Osteocyte (in vitro differentiated cells): ENCODE results near the gene PIP4K2C. TPM values are rescaled to one million over a fixed set of nuclear protein-coding genes. Genes with fewer than 3 reads are reported as not detected.
"Not testable (repeated sequence)": the region's sequence is repeated elsewhere in the genome, so short reads cannot be mapped to it uniquely, and the experiment has no call there.

Source experiments
- DNase-seq: peaks from one replicate; pipeline ENCODE4 v3.0.0; 2021; ENCODE audit warnings: mixed read lengths; ENCODE audit not compliant: unreplicated experiment; ENCODE audit errors: extremely low spot score
- H3K27ac Mint-ChIP-seq: one replicate; pipeline ENCODE4 v1.8.0; 2021; ENCODE audit warnings: mild to moderate bottlenecking, mixed read lengths; ENCODE audit not compliant: unreplicated experiment
- H3K27me3 Mint-ChIP-seq: one replicate; pipeline ENCODE4 v1.8.0; 2021; ENCODE audit warnings: mixed read lengths; ENCODE audit not compliant: unreplicated experiment
- H3K36me3 Mint-ChIP-seq: one replicate; pipeline ENCODE4 v1.8.0; 2021; ENCODE audit warnings: mixed read lengths; ENCODE audit not compliant: unreplicated experiment
- H3K4me1 Mint-ChIP-seq: one replicate; pipeline ENCODE4 v1.8.0; 2021; ENCODE audit warnings: mixed read lengths; ENCODE audit not compliant: unreplicated experiment
- H3K4me3 Mint-ChIP-seq: one replicate; pipeline ENCODE4 v1.8.0; 2021; ENCODE audit warnings: mild to moderate bottlenecking, moderate library complexity, mixed read lengths; ENCODE audit not compliant: unreplicated experiment
- H3K9me3 Mint-ChIP-seq: one replicate; pipeline ENCODE4 v1.8.0; 2021; ENCODE audit warnings: mixed read lengths; ENCODE audit not compliant: unreplicated experiment
- total RNA-seq: library from RNA; stranded (reverse); gene quantifications from 2 replicates; pipeline ENCODE4 v1.2.1, GENCODE V29; 2021
- TF ChIP-seq, protein P1 (sequence below): fragments of 200-600 bp; sonication (generic); IDR thresholded peaks from 2 replicates; pipeline ENCODE4 v1.5.0; 2021; ENCODE audit warnings: antibody characterized with exemption, mild to moderate bottlenecking, moderate library complexity

Gene PIP4K2C
- total RNA-seq, 1 donor from 2014 or later, result 30.4 TPM

DNA sequence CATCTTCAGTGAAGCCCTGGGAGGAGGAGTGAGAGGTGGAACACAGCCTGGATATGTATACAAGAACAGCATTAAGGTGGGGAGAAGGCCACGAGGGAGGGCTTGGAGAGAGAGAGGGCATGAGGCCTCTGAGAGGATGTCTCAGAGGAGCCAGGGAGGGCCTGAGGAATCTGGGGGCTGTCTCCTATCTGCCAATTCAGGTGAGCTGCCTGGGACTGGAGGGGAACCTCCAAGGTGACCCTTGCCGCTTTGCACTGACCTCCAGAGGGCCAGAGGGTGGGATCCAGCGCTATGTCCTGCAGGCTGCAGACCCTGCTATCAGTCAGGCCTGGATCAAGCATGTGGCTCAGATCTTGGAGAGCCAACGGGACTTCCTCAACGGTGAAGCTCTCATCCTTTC, 24.6 kb downstream of the PIP4K2C start:
- DNase-seq, result no peak
- H3K9me3 Mint-ChIP-seq, result no peaks in the 10 kb centered on the region
- H3K36me3 Mint-ChIP-seq, result peaks cover 29% of the 10 kb centered on the region
- H3K4me3 Mint-ChIP-seq, result no peak overlapping the region
- TF ChIP-seq, protein P1, sequence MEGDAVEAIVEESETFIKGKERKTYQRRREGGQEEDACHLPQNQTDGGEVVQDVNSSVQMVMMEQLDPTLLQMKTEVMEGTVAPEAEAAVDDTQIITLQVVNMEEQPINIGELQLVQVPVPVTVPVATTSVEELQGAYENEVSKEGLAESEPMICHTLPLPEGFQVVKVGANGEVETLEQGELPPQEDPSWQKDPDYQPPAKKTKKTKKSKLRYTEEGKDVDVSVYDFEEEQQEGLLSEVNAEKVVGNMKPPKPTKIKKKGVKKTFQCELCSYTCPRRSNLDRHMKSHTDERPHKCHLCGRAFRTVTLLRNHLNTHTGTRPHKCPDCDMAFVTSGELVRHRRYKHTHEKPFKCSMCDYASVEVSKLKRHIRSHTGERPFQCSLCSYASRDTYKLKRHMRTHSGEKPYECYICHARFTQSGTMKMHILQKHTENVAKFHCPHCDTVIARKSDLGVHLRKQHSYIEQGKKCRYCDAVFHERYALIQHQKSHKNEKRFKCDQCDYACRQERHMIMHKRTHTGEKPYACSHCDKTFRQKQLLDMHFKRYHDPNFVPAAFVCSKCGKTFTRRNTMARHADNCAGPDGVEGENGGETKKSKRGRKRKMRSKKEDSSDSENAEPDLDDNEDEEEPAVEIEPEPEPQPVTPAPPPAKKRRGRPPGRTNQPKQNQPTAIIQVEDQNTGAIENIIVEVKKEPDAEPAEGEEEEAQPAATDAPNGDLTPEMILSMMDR, result no peak
- peaks cover 17% of the 10 kb centered on the region for H3K4me1 Mint-ChIP-seq
- H3K27ac Mint-ChIP-seq, result no peak overlapping the region
- peaks cover 18% of the 10 kb centered on the region for H3K27me3 Mint-ChIP-seq

DNA sequence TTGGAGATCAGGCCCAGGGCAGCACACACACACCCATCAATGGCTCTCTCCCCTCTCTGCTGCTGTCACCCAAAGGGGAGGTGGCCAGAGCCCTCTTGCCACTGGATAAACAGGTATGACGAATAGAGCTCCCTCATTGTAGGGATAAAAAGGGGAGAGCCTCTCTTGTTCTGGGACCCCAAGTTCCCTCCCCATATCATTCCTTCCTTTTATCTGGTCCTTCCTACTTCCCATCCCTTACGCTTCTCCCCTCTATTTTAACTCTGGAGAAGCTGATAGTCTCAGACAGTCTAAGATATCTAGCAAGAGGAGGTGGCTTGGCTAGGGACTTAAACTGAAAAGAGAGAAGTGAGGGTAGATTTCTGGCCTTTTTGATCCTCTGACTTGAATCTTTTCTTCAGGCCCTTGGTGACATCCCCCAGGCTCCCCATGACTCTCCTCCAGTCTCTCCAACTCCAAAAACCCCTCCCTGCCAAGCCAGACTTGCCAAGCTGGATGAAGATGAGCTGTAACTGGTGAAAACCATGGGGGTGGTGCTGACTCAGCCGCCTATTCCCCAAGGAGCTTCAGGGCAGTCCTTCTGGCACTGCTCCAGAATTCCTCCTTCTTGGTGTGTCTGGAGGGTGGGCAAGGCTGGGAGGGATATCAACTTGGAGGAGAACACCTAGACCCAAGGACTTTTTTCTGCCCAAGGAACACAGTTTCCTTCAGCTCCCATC, 25.6 kb downstream of the PIP4K2C start:
- Mint-ChIP-seq H3K9me3 (no peaks in the 10 kb centered on the region), H3K27ac (no peak overlapping the region), H3K36me3 (peaks cover 29% of the 10 kb centered on the region), H3K27me3 (peaks cover 27% of the 10 kb centered on the region), H3K4me1 (peaks cover 22% of the 10 kb centered on the region), H3K4me3 (no peak overlapping the region)
- DNase-seq, result no peak
- TF ChIP-seq, protein P1, result no peak

DNA sequence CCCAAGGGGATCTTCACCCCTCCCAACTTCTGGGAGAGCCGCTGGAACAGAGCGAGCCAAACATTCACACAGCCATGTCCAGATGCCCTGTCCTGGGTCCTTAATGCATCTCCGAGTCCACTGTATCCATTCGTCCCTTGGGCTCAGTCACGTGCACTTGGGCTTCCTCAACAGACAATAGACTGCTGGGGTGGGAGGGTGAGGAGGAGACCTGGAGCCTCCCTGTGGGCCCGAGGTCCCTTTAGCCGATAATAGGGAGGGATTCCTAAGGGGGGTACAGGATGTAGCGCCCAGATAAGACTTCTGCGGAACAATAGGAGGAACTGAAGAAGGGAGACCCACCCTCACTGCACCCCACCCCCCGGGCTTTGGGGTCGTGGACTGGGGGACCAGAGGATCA, 26.9 kb downstream of the PIP4K2C start:
- no peak overlapping the region for H3K4me3 Mint-ChIP-seq
- H3K36me3 Mint-ChIP-seq, result peaks cover 29% of the 10 kb centered on the region
- no peaks in the 10 kb centered on the region for H3K9me3 Mint-ChIP-seq
- no peak for DNase-seq
- peaks cover 23% of the 10 kb centered on the region for H3K4me1 Mint-ChIP-seq
- peaks cover 41% of the 10 kb centered on the region for H3K27me3 Mint-ChIP-seq
- TF ChIP-seq, protein P1, result no peak
- H3K27ac Mint-ChIP-seq, result no peak overlapping the region

DNA sequence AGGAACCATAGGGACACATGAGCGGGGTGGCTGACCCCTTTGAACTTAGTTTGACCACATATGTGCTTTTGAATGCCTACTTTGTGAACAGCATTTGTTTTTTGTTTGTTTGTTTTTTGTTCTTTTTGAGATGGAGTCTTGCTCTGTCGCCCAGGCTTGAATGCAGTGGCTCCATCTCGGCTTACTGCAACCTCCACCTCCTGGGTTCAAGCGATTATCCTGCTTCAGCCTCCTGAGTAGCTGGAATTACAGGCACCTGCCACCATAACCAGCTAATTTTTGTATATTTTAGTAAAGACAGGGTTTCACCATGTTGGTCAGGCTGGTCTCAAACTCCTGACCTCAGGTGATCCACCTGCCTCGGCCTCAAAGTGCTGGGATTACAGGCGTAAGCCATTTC, 27.4 kb downstream of the PIP4K2C start:
- not testable (repeated sequence) for H3K4me3 Mint-ChIP-seq, H3K9me3 Mint-ChIP-seq, DNase-seq, H3K27ac Mint-ChIP-seq
- Mint-ChIP-seq H3K4me1 (peaks cover 23% of the 10 kb centered on the region), H3K36me3 (peaks cover 27% of the 10 kb centered on the region), H3K27me3 (peaks cover 45% of the 10 kb centered on the region)

DNA sequence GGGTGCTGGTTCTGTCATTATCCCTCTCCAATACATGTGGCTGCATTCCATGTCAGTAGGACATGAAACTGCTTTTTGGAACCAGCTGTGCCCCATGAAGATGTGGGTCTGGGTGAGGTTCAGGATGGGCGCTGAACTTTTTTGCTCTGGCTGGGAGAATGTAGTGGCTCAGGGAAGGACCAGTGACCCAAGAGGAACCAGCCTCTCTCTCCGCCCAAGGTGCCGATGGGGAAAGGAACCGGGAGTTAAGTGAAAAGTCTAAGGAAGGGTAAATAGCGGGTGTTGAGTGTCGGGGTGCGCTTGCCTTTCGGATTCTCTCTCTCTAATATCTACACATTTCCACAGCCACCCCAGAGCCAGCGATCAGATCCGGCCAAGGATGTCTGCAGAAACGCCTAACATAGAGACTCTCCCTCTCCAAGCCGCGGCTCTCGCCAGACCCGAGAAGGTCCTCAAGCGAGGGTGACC, 28.0 kb downstream of the PIP4K2C start:
- Mint-ChIP-seq H3K27me3 (peaks cover 51% of the 10 kb centered on the region), H3K27ac (no peak overlapping the region), H3K9me3 (no peaks in the 10 kb centered on the region), H3K4me1 (peaks cover 23% of the 10 kb centered on the region), H3K36me3 (peaks cover 27% of the 10 kb centered on the region), H3K4me3 (no peak overlapping the region)
- DNase-seq, result no peak
- TF ChIP-seq, protein P1, result no peak
